GM19099 (cell line): ENCODE measurements around the gene SELENOH.

Source experiments
- POLR2A ChIP-seq: IDR thresholded peaks from 3 replicates; pipeline ENCODE4 v1.6.1; 2011; ENCODE audit warnings: low read depth; ENCODE audit not compliant: insufficient read length; ENCODE audit errors: extremely low read depth

SELENOH gene

GRCh38 chr11:57735619-57736298 is 5.5 kb upstream of the SELENOH start:
- no peak for TF ChIP-seq POLR2A

- no peak for TF ChIP-seq POLR2A
Observed at GRCh38 chr11:57742087-57742452, 779 bp downstream of the SELENOH start.

- TF ChIP-seq POLR2A: no peak
Observed at GRCh38 chr11:57744357-57744756, 3.1 kb downstream of the SELENOH start.

- TF ChIP-seq POLR2A: no peak
Observed at GRCh38 chr11:57745206-57745605, 3.9 kb downstream of the SELENOH start.

GRCh38 chr11:57746920-57747319 is 5.6 kb downstream of the SELENOH start:
- no peak for TF ChIP-seq POLR2A

- TF ChIP-seq POLR2A: no peak
Observed at GRCh38 chr11:57751176-57751575, 9.9 kb downstream of the SELENOH start.

- TF ChIP-seq POLR2A: no peak
Observed at GRCh38 chr11:57751676-57752253, 10.5 kb downstream of the SELENOH start, which contains the start of gene BTBD18. BTBD18 (minus strand) TSS chr11:57751819; CDS start chr11:57751188, 631 bp downstream.

- TF ChIP-seq POLR2A: no peak
Observed at GRCh38 chr11:57752954-57753353, 11.7 kb downstream of the SELENOH start.

GRCh38 chr11:57758174-57758573 is 16.9 kb downstream of the SELENOH start:
- TF ChIP-seq POLR2A: no peak

GRCh38 chr11:57761301-57762234 is 20.3 kb downstream of the SELENOH start, which contains the start of gene CTNND1:
CTNND1 (plus strand) TSS chr11:57761802; CDS start chr11:57791479, 29,677 bp downstream.
- TF ChIP-seq POLR2A: peak; percentile 60

GRCh38 chr11:57762235-57762861 is 21.1 kb downstream of the SELENOH start:
- TF ChIP-seq POLR2A: no peak

- no peak for TF ChIP-seq POLR2A
Observed at GRCh38 chr11:57763568-57763967, 22.3 kb downstream of the SELENOH start.

- no peak for TF ChIP-seq POLR2A
Observed at GRCh38 chr11:57764021-57764420, 22.7 kb downstream of the SELENOH start.

- TF ChIP-seq POLR2A: no peak
Observed at GRCh38 chr11:57764566-57764965, 23.3 kb downstream of the SELENOH start.

- TF ChIP-seq POLR2A: no peak
Observed at GRCh38 chr11:57764972-57765371, 23.7 kb downstream of the SELENOH start.
